K562 (cell line): Measurements from ENCODE around the gene KCNQ5. TPM values are rescaled to one million over a fixed set of nuclear protein-coding genes. Genes with fewer than 3 reads are reported as not detected.

Experiments
- ATAC-seq: fragments of 200-7000 bp; cut with Tn5 transposase; 3 replicates; pipeline ENCODE4 v1.9.1; 2020; ENCODE audit warnings: moderate library complexity
- BruUV-seq: library from RNA; stranded (reverse); fragments of 400-500 nt; replicated peaks from 2 replicates; lab custom pipeline; 2021; lab: Mats Ljungman, UMichigan
- CTCF ChIA-PET: fragments of 300-600 bp; formaldehyde crosslinking; extraction: SDS; loops from one replicate; lab custom pipeline; 2021; ENCODE audit warnings: low intra/inter-chr PET ratio; lab: Yijun Ruan, JAX
- POLR2A ChIA-PET: fragments of 300-600, 350-650 bp; sonication (Branson Sonifier 250); formaldehyde crosslinking; extraction: SDS; loops from one replicate; lab custom pipeline; 2021; ENCODE audit warnings: antibody characterized with exemption, inconsistent platforms; lab: Yijun Ruan, JAX
- DNase-seq, 4 experiments: peaks; one replicate each; pipeline versions ENCODE4 v3.0.0 to v3.0.0-alpha.2; 2011 to 2018; ENCODE audit warnings: low spot score in 3 of 4, mixed read lengths in 3 of 4; ENCODE audit errors: extremely low read depth in 1 of 4
- FAIRE-seq: peaks from 2 replicates; lab custom pipeline; 2011; peaks lifted over from hg19 to GRCh38; lab: Jason Lieb, UNC
- H2AFZ ChIP-seq: 2 replicates; pipeline ENCODE4 v1.6.0; 2011; ENCODE audit warnings: low read depth, low read length, control low read depth, inconsistent platforms
- H3K27ac ChIP-seq: fragments of 200-600 bp; 3 replicates; pipeline ENCODE4 v1.8.0; 2011; ENCODE audit warnings: low read depth, mild to moderate bottlenecking, control low read depth, inconsistent platforms, low read length, moderate library complexity, mixed read lengths; ENCODE audit errors: extremely low read depth
- H3K27me3 ChIP-seq, 2 experiments: fragments of 300-600 bp in 1 of 2; 2 replicates in 1 of 2; 3 replicates in 1 of 2; pipeline versions ENCODE4 v1.6.0 to v1.8.0; 2011; ENCODE audit warnings: inconsistent platforms in 2 of 2, low read length in 2 of 2, mild to moderate bottlenecking in 1 of 2, mixed read lengths in 1 of 2, moderate library complexity in 1 of 2; ENCODE audit not compliant: control insufficient read depth in 2 of 2, insufficient read depth in 2 of 2
- H3K36me3 ChIP-seq: fragments of 300-600 bp; 3 replicates; pipeline ENCODE4 v1.8.0; 2011; ENCODE audit warnings: mild to moderate bottlenecking, low read length, inconsistent platforms; ENCODE audit not compliant: control insufficient read depth, insufficient read depth
- H3K4me1 ChIP-seq, 2 experiments: fragments of 200-600 bp in 1 of 2; replicated peaks in 1 of 2; 2 replicates in 1 of 2; 3 replicates in 1 of 2; pipeline versions ENCODE4 v1.5.1 to v1.8.0; 2011; ENCODE audit warnings: inconsistent platforms in 2 of 2, low read length in 2 of 2, mild to moderate bottlenecking in 1 of 2, mixed read lengths in 1 of 2, moderate library complexity in 1 of 2; ENCODE audit not compliant: control insufficient read depth in 2 of 2, insufficient read depth in 2 of 2
- H3K4me2 ChIP-seq: 2 replicates; pipeline ENCODE4 v1.6.1; 2011; ENCODE audit warnings: low read length, control low read depth, inconsistent platforms, mixed read lengths; ENCODE audit not compliant: insufficient read depth
- H3K4me3 ChIP-seq: fragments of 200-600 bp; sonication (generic), shearing (Covaris generic); 2 replicates; pipeline ENCODE4 v1.5.1; 2016; ENCODE audit warnings: control low read depth, inconsistent platforms
- H3K79me2 ChIP-seq: fragments of 200-600 bp; 3 replicates; pipeline ENCODE4 v1.8.0; 2011; ENCODE audit warnings: low read length, inconsistent platforms; ENCODE audit not compliant: control insufficient read depth, insufficient read depth
- H3K9ac ChIP-seq, 2 experiments: 2 replicates each; pipeline versions ENCODE4 v1.6.0 to v1.6.1; 2011; ENCODE audit warnings: low read depth in 2 of 2, low read length in 2 of 2, control low read depth in 1 of 2, inconsistent platforms in 1 of 2, mild to moderate bottlenecking in 1 of 2, mixed read lengths in 1 of 2; ENCODE audit not compliant: insufficient read depth in 1 of 2
- H3K9me1 ChIP-seq: one replicate; pipeline ENCODE4 v1.6.0; 2011; ENCODE audit warnings: inconsistent platforms, mild to moderate bottlenecking, low read length, moderate library complexity; ENCODE audit not compliant: control insufficient read depth, insufficient read depth
- H3K9me3 ChIP-seq: replicated peaks from 2 replicates; pipeline ENCODE4 v1.5.1; 2011; ENCODE audit warnings: low read depth, low read length, inconsistent platforms; ENCODE audit not compliant: control insufficient read depth, insufficient read depth
- H4K20me1 ChIP-seq: replicated peaks from 2 replicates; pipeline ENCODE4 v1.6.1; 2011; ENCODE audit warnings: low read length, inconsistent platforms, mixed read lengths; ENCODE audit not compliant: control insufficient read depth, insufficient read depth
- CBX8 ChIP-seq: fragments of 200-600 bp; sonication (generic); IDR thresholded peaks from 2 replicates; pipeline ENCODE4 v1.6.1; 2012; ENCODE audit warnings: borderline replicate concordance, mixed run types, low read depth, mild to moderate bottlenecking, moderate library complexity, mixed read lengths, low read length, control low read depth, inconsistent platforms; ENCODE audit not compliant: poor library complexity, severe bottlenecking; ENCODE audit errors: extremely low read depth
- CCNT2 ChIP-seq: IDR thresholded peaks from 2 replicates; pipeline ENCODE4 v1.6.1; 2011; ENCODE audit warnings: borderline replicate concordance, low read depth, mild to moderate bottlenecking, moderate library complexity, mixed read lengths, low read length; ENCODE audit not compliant: insufficient read length; ENCODE audit errors: extremely low read depth
- DMBX1 ChIP-seq: fragments of 250-450 bp; sonication (Bioruptor Pico); IDR thresholded peaks from 2 replicates; pipeline ENCODE4 v1.8.0; 2022; ENCODE audit warnings: inconsistent platforms, mild to moderate bottlenecking, moderate library complexity, borderline replicate concordance
- ELF1 ChIP-seq: fragments of 200-800 bp; sonication (Bioruptor generic); IDR thresholded peaks from 2 replicates; pipeline ENCODE4 v1.6.1; 2016; ENCODE audit warnings: missing genetic modification characterization, missing compliant biosample characterization
- KHSRP ChIP-seq: fragments of 450-650 bp; IDR thresholded peaks from 2 replicates; pipeline ENCODE4 v1.6.1; 2017
- MAZ ChIP-seq, 2 experiments: fragments of 450-650 bp in 1 of 2; sonication (generic) in 1 of 2; formaldehyde crosslinking; IDR thresholded peaks in 1 of 2; conservative IDR thresholded peaks in 1 of 2; 2 replicates each; pipeline versions ENCODE4 v1.4.0 to v1.5.0; 2020; ENCODE audit warnings: mild to moderate bottlenecking in 1 of 2, missing genetic modification reagents in 1 of 2
- NFIC ChIP-seq: fragments of 450-650 bp; IDR thresholded peaks from 2 replicates; pipeline ENCODE4 v1.6.1; 2017; ENCODE audit warnings: mild to moderate bottlenecking, inconsistent platforms
- POLR2G ChIP-seq: fragments of 200-400 bp; formaldehyde crosslinking; IDR thresholded peaks from 2 replicates; pipeline ENCODE4 v1.6.1; 2017; ENCODE audit warnings: low read depth, mild to moderate bottlenecking, antibody characterized with exemption, low read length, moderate library complexity
- POU5F1 ChIP-seq: fragments of 150-350 bp; IDR thresholded peaks from 2 replicates; pipeline ENCODE4 v1.6.1; 2014; ENCODE audit warnings: borderline replicate concordance, low read length, low read depth, mild to moderate bottlenecking; ENCODE audit not compliant: partially characterized antibody
- RFX5 ChIP-seq: IDR thresholded peaks from 2 replicates; pipeline ENCODE4 v1.6.1; 2011; ENCODE audit warnings: low read depth, mild to moderate bottlenecking, improper control_type of control experiment, low read length
- SMARCB1 ChIP-seq: IDR thresholded peaks from 2 replicates; pipeline ENCODE4 v1.6.1; 2011; ENCODE audit warnings: improper control_type of control experiment, low read depth; ENCODE audit not compliant: insufficient read length
- TRIM28 ChIP-seq: fragments of 450-650 bp; IDR thresholded peaks from 2 replicates; pipeline ENCODE4 v1.6.1; 2017
- ZNF717 ChIP-seq: fragments of 250-450 bp; sonication (Bioruptor Pico); IDR thresholded peaks from 2 replicates; pipeline ENCODE4 v1.5.0; 2021
- WGBS: fragments of 100-300 bp; shearing (Covaris generic); methylation state at CpG from one replicate; pipeline ENCODE4 v1.1.6; 2016; ENCODE audit warnings: low coverage, mixed read lengths; ENCODE audit not compliant: insufficient coverage; ENCODE audit errors: missing lambda C conversion rate; 5-methylcytosine and 5-hydroxymethylcytosine counted together
- in situ Hi-C: fragments of 300-500 bp; cut with MboI; formaldehyde crosslinking; loops from 4 replicates; pipeline ENCODE4 v1.15.0; 2018; ENCODE audit warnings: inconsistent platforms, mixed read lengths
- intact Hi-C: fragments of 100-400 bp; cut with micrococcal nuclease; formaldehyde crosslinking; loops from 2 replicates; pipeline ENCODE4 v1.14.2; 2022
- polyA plus RNA-seq, 8 experiments: library from polyadenylated mRNA; depleted of rRNA in 4 of 8; stranded (reverse) in 5 of 8; unstranded in 3 of 8; fragments of >200 nt; fragmentation: Nextera tagmentation in 2 of 8; fragmentation: Illumina TruSeq in 1 of 8; extraction: Ambion mirVana in 2 of 8; extraction: Trizol in 1 of 8; gene quantifications; 2 replicates each; pipeline versions ENCODE4 v1.2.1 to v1.2.3, GENCODE V29; 2011 to 2014; ENCODE audit warnings: inconsistent platforms in 1 of 8, missing spikeins in 1 of 8
- total RNA-seq, 7 experiments: library from RNA; depleted of rRNA in 6 of 7; stranded (reverse); fragments of >200 nt in 6 of 7; fragmentation: Illumina TruSeq in 2 of 7; extraction: Trizol in 2 of 7; gene quantifications; 2 replicates each; pipeline versions ENCODE4 v1.2.1 to v1.2.3, GENCODE V29; 2011 to 2021; ENCODE audit warnings: low replicate concordance in 1 of 7
- TF ChIP-seq, protein P1 (sequence below), 2 experiments: IDR thresholded peaks in 1 of 2; conservative IDR thresholded peaks in 1 of 2; 2 replicates each; pipeline ENCODE4 v1.6.1; 2016; ENCODE audit warnings: low read depth in 2 of 2, mild to moderate bottlenecking in 1 of 2, missing compliant biosample characterization in 1 of 2, missing genetic modification characterization in 1 of 2, moderate library complexity in 1 of 2
- TF ChIP-seq, protein P2 (sequence below): IDR thresholded peaks from 2 replicates; pipeline ENCODE4 v1.6.1; 2011; ENCODE audit warnings: borderline replicate concordance, low read depth, mild to moderate bottlenecking, moderate library complexity, low read length; ENCODE audit not compliant: insufficient read depth, poor library complexity, severe bottlenecking
- TF ChIP-seq, protein P3 (sequence below): sonication (generic); formaldehyde crosslinking; IDR thresholded peaks from 2 replicates; pipeline ENCODE4 v1.8.1; 2023; ENCODE audit warnings: mild to moderate bottlenecking, missing genetic modification reagents

The KCNQ5 gene
- total and polyA plus RNA-seq, 9 of the 15 experiments (the other 6 are each of a cell fraction or from before 2014, with no cell fraction given), result 0.31 to 5.9 (median 2.6) TPM

DNA sequence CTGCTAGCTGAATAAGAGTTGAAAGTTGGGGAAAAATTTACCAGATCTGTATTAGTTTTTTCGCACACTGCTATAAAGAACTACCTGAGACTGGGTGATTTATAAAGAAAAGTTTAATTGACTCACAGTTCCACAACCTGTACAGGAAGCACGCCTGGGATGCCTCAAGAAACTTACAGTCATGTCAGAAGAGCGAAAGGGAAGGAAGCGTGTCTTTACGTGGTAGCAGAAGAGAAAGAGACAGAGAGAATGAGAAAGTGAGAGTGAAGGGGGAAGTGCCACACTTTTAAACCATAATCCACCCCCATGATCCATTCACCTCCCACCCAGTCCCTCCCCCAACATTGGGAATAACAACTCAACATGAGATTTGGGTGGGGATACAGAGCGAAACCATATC is 523.8 kb downstream of the KCNQ5 start:
- ChIA-PET CTCF (no interaction called here), POLR2A (no interaction called here)
- H3K4me2 ChIP-seq, result no peak overlapping the region
- no peak overlapping the region for H3K27ac ChIP-seq
- H3K4me3 ChIP-seq, result no peak overlapping the region
- H3K9ac ChIP-seq, result no peak overlapping the region
- H3K36me3 ChIP-seq, result no peaks in the 10 kb centered on the region
- no peak for DNase-seq
- in situ Hi-C loops, result no loop called here
- no peaks in the 10 kb centered on the region for H3K79me2 ChIP-seq
- H3K9me3 ChIP-seq, result no peaks in the 10 kb centered on the region
- FAIRE-seq, result no peak
- ATAC-seq, result no peak
- BruUV-seq, result no TSS peak
- WGBS, result 34% methylated on average over 6 of the region's 6 CpGs
- intact Hi-C loops, result no loop called here
- H3K27me3 ChIP-seq, result no peaks in the 10 kb centered on the region
- TF ChIP-seq POU5F1 (no peak), SMARCB1 (no peak), KHSRP (no peak), RFX5 (no peak), ELF1 (tag) (no peak), POLR2G (no peak), ZNF717 (CRISPR knock-in tag) (no peak), CBX8 (no peak), TRIM28 (no peak), NFIC (no peak), CCNT2 (no peak), DMBX1 (CRISPR knock-in tag) (no peak), MAZ (CRISPR knock-in tag; conservative IDR thresholded peaks at IDR 0.05 in 1 of 2, IDR thresholded peaks at IDR 0.05 in 1 of 2) (no peak)
- TF ChIP-seq, protein P1, sequence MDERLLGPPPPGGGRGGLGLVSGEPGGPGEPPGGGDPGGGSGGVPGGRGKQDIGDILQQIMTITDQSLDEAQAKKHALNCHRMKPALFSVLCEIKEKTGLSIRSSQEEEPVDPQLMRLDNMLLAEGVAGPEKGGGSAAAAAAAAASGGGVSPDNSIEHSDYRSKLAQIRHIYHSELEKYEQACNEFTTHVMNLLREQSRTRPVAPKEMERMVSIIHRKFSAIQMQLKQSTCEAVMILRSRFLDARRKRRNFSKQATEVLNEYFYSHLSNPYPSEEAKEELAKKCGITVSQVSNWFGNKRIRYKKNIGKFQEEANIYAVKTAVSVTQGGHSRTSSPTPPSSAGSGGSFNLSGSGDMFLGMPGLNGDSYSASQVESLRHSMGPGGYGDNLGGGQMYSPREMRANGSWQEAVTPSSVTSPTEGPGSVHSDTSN (CRISPR knock-in tag; IDR thresholded peaks at IDR 0.05; ENCODE audit: low read depth), result no peak
- TF ChIP-seq, protein P1 (tag; conservative IDR thresholded peaks at IDR 0.05; ENCODE audit: low read depth), result no peak
- TF ChIP-seq, protein P2, sequence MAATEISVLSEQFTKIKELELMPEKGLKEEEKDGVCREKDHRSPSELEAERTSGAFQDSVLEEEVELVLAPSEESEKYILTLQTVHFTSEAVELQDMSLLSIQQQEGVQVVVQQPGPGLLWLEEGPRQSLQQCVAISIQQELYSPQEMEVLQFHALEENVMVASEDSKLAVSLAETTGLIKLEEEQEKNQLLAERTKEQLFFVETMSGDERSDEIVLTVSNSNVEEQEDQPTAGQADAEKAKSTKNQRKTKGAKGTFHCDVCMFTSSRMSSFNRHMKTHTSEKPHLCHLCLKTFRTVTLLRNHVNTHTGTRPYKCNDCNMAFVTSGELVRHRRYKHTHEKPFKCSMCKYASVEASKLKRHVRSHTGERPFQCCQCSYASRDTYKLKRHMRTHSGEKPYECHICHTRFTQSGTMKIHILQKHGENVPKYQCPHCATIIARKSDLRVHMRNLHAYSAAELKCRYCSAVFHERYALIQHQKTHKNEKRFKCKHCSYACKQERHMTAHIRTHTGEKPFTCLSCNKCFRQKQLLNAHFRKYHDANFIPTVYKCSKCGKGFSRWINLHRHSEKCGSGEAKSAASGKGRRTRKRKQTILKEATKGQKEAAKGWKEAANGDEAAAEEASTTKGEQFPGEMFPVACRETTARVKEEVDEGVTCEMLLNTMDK, result no peak
- TF ChIP-seq, protein P3, sequence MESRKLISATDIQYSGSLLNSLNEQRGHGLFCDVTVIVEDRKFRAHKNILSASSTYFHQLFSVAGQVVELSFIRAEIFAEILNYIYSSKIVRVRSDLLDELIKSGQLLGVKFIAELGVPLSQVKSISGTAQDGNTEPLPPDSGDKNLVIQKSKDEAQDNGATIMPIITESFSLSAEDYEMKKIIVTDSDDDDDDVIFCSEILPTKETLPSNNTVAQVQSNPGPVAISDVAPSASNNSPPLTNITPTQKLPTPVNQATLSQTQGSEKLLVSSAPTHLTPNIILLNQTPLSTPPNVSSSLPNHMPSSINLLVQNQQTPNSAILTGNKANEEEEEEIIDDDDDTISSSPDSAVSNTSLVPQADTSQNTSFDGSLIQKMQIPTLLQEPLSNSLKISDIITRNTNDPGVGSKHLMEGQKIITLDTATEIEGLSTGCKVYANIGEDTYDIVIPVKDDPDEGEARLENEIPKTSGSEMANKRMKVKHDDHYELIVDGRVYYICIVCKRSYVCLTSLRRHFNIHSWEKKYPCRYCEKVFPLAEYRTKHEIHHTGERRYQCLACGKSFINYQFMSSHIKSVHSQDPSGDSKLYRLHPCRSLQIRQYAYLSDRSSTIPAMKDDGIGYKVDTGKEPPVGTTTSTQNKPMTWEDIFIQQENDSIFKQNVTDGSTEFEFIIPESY (CRISPR knock-in tag), result no peak
- no peaks in the 10 kb centered on the region for H4K20me1 ChIP-seq
- no peaks in the 10 kb centered on the region for H3K4me1 ChIP-seq
- H3K9me1 ChIP-seq, result no peaks in the 10 kb centered on the region
- H2AFZ ChIP-seq, result no peak overlapping the region
